OCI-LY7 (cell line): Measurements from ENCODE around the gene PLEKHA5. TPM values are rescaled to one million over a fixed set of nuclear protein-coding genes. Genes with fewer than 3 reads are reported as not detected.
"Not testable (repeated sequence)": the region's sequence is repeated elsewhere in the genome, so short reads cannot be mapped to it uniquely, and the experiment has no call there.

Source experiments
- BruUV-seq: library from RNA; stranded (reverse); fragments of 400-500 nt; replicated peaks from 2 replicates; lab custom pipeline; 2021; lab: Mats Ljungman, UMichigan
- CTCF ChIA-PET: fragments of 300-600 bp; sonication (Branson Sonifier 250); formaldehyde crosslinking; loops from one replicate; lab custom pipeline; 2022; ENCODE audit warnings: antibody characterized with exemption; ENCODE audit not compliant: unreplicated experiment; lab: Charles Lee
- POLR2A ChIA-PET: fragments of 300-600 bp; sonication (Branson Sonifier 250); formaldehyde crosslinking; loops from one replicate; lab custom pipeline; 2022; ENCODE audit warnings: antibody characterized with exemption; lab: Charles Lee
- DNase-seq: peaks from one replicate; pipeline ENCODE4 v3.0.0-alpha.2; 2015; ENCODE audit warnings: low spot score
- H2AFZ ChIP-seq: fragments of 200-600 bp; sonication (generic), shearing (Covaris generic); 2 replicates; pipeline ENCODE4 v1.6.1; 2014; ENCODE audit warnings: mild to moderate bottlenecking, antibody characterized with exemption, low read length, moderate library complexity
- H3K27ac ChIP-seq: fragments of 200-600 bp; sonication (generic); 2 replicates; pipeline ENCODE4 v1.5.1; 2014; ENCODE audit warnings: mixed run types, low read depth, mild to moderate bottlenecking, moderate library complexity, low read length, inconsistent platforms; ENCODE audit not compliant: poor library complexity, severe bottlenecking
- H3K36me3 ChIP-seq: fragments of 200-600 bp; sonication (generic); 2 replicates; pipeline ENCODE4 v1.6.1; 2014; ENCODE audit warnings: mild to moderate bottlenecking, antibody characterized with exemption, low read length, moderate library complexity, mixed read lengths; ENCODE audit not compliant: insufficient read depth
- H3K4me1 ChIP-seq: fragments of 200-600 bp; sonication (generic); 2 replicates; pipeline ENCODE4 v1.5.1; 2014; ENCODE audit warnings: mild to moderate bottlenecking, low read length; ENCODE audit not compliant: insufficient read depth, poor library complexity, severe bottlenecking
- H3K4me2 ChIP-seq: fragments of 200-600 bp; sonication (generic); 2 replicates; pipeline ENCODE4 v1.6.1; 2014; ENCODE audit warnings: mild to moderate bottlenecking, low read length
- H3K4me3 ChIP-seq: fragments of 200-600 bp; sonication (generic); 2 replicates; pipeline ENCODE4 v1.5.1; 2014; ENCODE audit warnings: mild to moderate bottlenecking, low read depth, low read length; ENCODE audit not compliant: poor library complexity, severe bottlenecking
- H3K79me2 ChIP-seq: fragments of 200-600 bp; sonication (generic); 2 replicates; pipeline ENCODE4 v1.6.1; 2016; ENCODE audit warnings: low read depth, mild to moderate bottlenecking, low read length, moderate library complexity, mixed read lengths; ENCODE audit not compliant: insufficient read depth
- H3K9me2 ChIP-seq: fragments of 200-600 bp; sonication (generic); 2 replicates; pipeline ENCODE4 v1.6.1; 2016; ENCODE audit warnings: mild to moderate bottlenecking, low read length, mixed read lengths; ENCODE audit not compliant: insufficient read depth
- H3K9me3 ChIP-seq: fragments of 200-600 bp; sonication (generic); 2 replicates; pipeline ENCODE4 v1.6.1; 2014; ENCODE audit warnings: mild to moderate bottlenecking, mixed run types, low read length, mixed read lengths
- H4K20me1 ChIP-seq: fragments of 200-600 bp; sonication (generic); 2 replicates; pipeline ENCODE4 v1.6.1; 2014; ENCODE audit warnings: mild to moderate bottlenecking, antibody characterized with exemption, low read length, moderate library complexity, mixed read lengths; ENCODE audit not compliant: insufficient read depth
- CTCF ChIP-seq: fragments of 200-600 bp; sonication (generic); conservative IDR thresholded peaks from 2 replicates; pipeline ENCODE4 v1.5.1; 2014; ENCODE audit warnings: mild to moderate bottlenecking, antibody characterized with exemption, low read length, moderate library complexity, mixed read lengths
- EZH2phosphoT487 ChIP-seq: fragments of 200-600 bp; sonication (generic); IDR thresholded peaks from 2 replicates; pipeline ENCODE4 v1.6.1; 2018; ENCODE audit warnings: low read depth, borderline replicate concordance, mild to moderate bottlenecking, mixed run types, antibody characterized with exemption, low read length, moderate library complexity, mixed read lengths
- intact Hi-C: fragments of 100-400 bp; cut with micrococcal nuclease; formaldehyde crosslinking; loops from one replicate; pipeline ENCODE4 v1.10.0; 2022; ENCODE audit not compliant: unreplicated experiment
- total RNA-seq, 2 experiments: library from RNA; depleted of rRNA in 1 of 2; stranded (reverse); fragments of >200 nt in 1 of 2; shearing (Covaris generic) in 1 of 2; gene quantifications; 2 replicates each; pipeline ENCODE4 v1.2.3, GENCODE V29; 2014 to 2022

The PLEKHA5 gene
- total RNA-seq, 2 experiments from 2014 or later = 2.7 TPM; not detected in 1

DNA sequence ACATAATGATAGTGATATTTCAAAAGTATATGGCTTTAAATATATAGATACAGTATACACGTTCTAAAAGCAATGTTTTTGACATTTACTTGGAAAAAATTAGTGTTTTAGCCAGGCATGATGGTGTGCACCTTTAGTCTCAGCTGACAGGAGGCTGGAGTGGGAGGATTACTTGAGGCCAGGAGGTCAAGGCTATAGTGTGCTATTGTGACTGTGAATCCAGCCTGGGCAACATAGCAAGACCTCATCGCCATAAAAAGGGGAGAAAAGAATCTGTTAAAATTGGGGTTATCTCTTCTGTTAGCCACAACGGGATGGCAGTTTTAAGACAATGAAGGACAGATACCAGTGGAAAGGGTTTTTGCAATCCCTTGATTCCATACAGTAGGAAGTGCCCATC, 95.2 kb downstream of the PLEKHA5 start:
- Histone ChIP-seq H3K27ac (no peak overlapping the region), H3K79me2 (no peaks in the 10 kb centered on the region), H3K4me2 (no peak overlapping the region), H3K9me3 (no peaks in the 10 kb centered on the region), H3K4me3 (no peak overlapping the region), H4K20me1 (no peaks in the 10 kb centered on the region), H3K36me3 (no peaks in the 10 kb centered on the region), H3K4me1 (no peaks in the 10 kb centered on the region), H2AFZ (no peak overlapping the region), H3K9me2 (no peaks in the 10 kb centered on the region)
- POLR2A ChIA-PET = interaction anchor here (0.6 kb wide), 1 partner anchor 43 kb away, joined by 8 read pairs; no protein-coding TSS in a partner anchor
- CTCF ChIA-PET = no interaction called here
- DNase-seq = no peak
- intact Hi-C loops = no loop called here
- TF ChIP-seq EZH2phosphoT487 (no peak), CTCF (no peak)
- BruUV-seq = no TSS peak

DNA sequence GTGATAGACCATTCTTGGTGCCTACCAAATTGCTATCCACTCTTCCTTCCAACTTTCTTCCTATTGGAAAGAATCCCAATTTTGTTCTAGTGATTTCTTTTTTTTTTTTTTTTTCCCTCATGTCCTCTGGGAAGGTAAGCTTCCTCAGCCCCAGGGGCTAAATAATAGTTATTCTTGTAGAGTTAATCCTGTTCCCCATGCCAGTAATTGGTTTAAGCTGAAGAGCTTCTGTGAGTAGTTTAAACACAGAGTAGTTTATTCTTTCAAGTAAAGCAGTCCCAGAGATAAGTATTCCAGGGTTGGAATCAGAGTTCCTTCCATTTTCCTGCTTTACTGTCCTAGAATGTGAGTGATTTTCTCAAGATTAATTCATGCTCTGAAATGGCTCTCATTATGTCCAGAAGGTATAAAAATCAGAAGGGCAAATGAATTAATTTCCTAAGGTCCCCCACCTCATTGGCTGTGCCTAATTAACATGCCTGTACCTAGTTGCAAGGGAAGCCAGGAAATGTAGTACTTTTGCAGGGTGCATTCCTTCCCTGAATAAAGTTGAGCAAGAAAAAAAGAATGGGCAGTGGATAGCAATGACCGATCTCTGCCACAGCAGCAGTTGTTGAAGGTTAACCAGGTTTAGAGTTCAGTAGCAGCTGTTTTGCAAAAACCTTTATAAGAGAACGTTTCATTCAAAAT, 97.8 kb downstream of the PLEKHA5 start:
- Histone ChIP-seq H3K9me2 (no peaks in the 10 kb centered on the region), H3K4me3 (no peak overlapping the region), H3K79me2 (no peaks in the 10 kb centered on the region), H3K9me3 (no peaks in the 10 kb centered on the region), H3K27ac (no peak overlapping the region), H4K20me1 (no peaks in the 10 kb centered on the region), H3K4me1 (no peaks in the 10 kb centered on the region), H3K36me3 (no peaks in the 10 kb centered on the region), H2AFZ (no peak overlapping the region), H3K4me2 (no peak overlapping the region)
- intact Hi-C loops = no loop called here
- TF ChIP-seq EZH2phosphoT487 (no peak), CTCF (no peak)
- ChIA-PET CTCF (no interaction called here), POLR2A (no interaction called here)
- BruUV-seq = no TSS peak
- DNase-seq = no peak

GRCh38 chr12:19227880-19228210, 98.3 kb downstream of the PLEKHA5 start:
- POLR2A ChIA-PET = no interaction called here
- no TSS peak for BruUV-seq
- Histone ChIP-seq H4K20me1 (no peaks in the 10 kb centered on the region), H3K36me3 (no peaks in the 10 kb centered on the region), H2AFZ (no peak overlapping the region), H3K9me3 (no peaks in the 10 kb centered on the region), H3K4me1 (no peaks in the 10 kb centered on the region), H3K4me2 (no peak overlapping the region), H3K79me2 (no peaks in the 10 kb centered on the region), H3K4me3 (no peak overlapping the region), H3K9me2 (no peaks in the 10 kb centered on the region), H3K27ac (no peak overlapping the region)
- intact Hi-C loops = no loop called here
- DNase-seq = no peak
- TF ChIP-seq CTCF = no peak
- TF ChIP-seq EZH2phosphoT487 = no peak
- CTCF ChIA-PET = no interaction called here

DNA sequence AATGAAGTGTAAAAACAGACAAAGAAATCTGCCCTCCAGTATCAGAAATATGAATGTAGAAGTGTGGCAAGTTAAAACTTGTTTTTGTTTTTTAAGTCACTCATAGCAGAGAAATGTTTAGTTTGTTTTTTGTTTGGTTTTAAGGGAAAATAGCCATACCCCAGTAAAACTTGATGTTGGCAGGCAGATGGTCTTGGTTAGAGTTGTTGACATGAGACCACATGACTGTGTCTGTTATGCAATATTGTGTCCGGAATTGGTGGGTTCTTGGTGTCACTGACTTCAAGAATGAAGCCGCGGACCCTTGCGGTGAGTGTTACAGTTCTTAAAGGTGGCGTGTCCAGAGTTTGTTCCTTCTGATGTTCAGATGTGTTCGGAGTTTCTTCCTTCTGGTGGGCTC, 99.5 kb downstream of the PLEKHA5 start:
- H3K27ac ChIP-seq, CTCF ChIA-PET, POLR2A ChIA-PET, BruUV-seq, DNase-seq, H2AFZ ChIP-seq, H3K4me1 ChIP-seq, H3K36me3 ChIP-seq, H3K9me2 ChIP-seq, H3K79me2 ChIP-seq, H3K4me3 ChIP-seq, H3K4me2 ChIP-seq, H3K9me3 ChIP-seq, H4K20me1 ChIP-seq, intact Hi-C loops: not testable (repeated sequence)
